GM18909 (cell line): ENCODE data around the gene RAI1.
A peak's percentile ranks its signal among the peaks of the same experiment; 100 is the strongest.

ENCODE experiments used
- ATAC-seq: cut with Tn5 transposase; IDR thresholded peaks from one replicate; pipeline ENCODE4 v1.9.1; 2021; ENCODE audit warnings: mild to moderate bottlenecking; ENCODE audit not compliant: unreplicated experiment, poor library complexity

RAI1 gene

DNA sequence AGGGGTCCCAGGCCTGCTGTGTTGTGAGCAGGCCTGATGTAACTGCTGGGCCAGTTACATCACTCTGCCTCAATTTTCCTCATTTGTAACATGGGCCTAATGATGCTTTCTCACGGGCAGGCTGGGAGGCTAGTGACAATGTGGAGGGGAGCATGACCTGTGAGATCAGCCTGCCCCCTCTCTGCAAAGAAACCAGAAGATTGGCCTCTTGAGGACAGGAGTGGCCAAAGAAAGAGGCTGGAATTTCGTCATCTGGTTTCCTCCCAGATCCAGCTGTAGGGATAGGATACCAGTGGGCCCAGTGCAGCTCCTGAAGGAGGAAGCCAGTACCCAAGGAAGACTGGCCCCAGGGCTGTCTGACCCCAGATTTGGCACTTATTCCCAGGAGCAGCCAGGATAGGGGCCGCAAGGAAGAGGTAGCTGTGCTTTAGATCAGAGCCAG lies 156.1 kb downstream of the RAI1 start:
- ATAC-seq, result no peak

DNA sequence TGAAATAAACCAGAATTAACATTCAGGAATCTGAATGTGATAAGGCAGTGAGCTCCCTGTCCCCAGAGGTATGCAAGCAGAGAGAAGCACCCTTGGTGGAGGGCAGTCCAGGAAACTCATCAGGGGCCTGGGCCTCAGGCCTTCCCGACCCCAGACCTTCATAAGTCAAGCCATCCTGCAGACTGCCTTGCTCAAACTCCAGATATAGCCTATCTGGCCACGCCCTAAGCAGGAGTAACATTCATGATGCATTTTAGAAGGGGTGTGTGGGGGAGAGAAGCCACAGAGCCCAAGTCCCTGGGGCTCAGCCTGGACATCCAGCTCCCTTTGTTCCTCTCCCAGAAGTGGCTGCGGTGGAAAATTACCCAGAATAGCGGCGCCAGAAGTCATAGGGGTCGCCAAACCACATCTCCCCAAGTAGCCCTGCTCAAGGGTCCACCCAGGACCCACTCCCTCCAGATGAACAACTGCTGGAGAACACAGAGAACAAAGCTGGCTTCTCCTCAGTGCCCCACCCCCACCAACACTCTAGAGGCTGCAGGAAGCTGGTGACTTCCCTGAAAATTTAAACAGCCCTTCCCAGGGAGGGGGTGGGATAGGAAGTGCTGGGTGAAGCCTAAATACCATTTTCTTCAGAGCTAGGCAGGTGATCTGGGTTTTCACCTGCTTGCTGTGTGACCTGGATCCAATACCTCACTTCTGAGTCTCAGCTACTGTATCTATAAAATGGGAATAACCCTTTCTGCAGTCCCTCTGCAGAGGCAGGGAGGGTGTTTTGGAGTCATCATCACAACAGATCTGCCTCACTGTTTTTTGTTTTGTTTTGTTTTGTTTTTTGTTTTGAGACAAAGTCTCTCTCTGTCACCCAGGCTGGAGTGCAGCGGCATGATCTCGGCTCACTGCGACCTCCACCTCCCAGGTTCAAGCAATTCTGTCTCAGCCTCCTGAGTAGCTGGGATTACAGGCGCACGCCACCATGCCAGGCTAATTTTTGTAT lies 157.0 kb downstream of the RAI1 start:
- no peak for ATAC-seq

DNA sequence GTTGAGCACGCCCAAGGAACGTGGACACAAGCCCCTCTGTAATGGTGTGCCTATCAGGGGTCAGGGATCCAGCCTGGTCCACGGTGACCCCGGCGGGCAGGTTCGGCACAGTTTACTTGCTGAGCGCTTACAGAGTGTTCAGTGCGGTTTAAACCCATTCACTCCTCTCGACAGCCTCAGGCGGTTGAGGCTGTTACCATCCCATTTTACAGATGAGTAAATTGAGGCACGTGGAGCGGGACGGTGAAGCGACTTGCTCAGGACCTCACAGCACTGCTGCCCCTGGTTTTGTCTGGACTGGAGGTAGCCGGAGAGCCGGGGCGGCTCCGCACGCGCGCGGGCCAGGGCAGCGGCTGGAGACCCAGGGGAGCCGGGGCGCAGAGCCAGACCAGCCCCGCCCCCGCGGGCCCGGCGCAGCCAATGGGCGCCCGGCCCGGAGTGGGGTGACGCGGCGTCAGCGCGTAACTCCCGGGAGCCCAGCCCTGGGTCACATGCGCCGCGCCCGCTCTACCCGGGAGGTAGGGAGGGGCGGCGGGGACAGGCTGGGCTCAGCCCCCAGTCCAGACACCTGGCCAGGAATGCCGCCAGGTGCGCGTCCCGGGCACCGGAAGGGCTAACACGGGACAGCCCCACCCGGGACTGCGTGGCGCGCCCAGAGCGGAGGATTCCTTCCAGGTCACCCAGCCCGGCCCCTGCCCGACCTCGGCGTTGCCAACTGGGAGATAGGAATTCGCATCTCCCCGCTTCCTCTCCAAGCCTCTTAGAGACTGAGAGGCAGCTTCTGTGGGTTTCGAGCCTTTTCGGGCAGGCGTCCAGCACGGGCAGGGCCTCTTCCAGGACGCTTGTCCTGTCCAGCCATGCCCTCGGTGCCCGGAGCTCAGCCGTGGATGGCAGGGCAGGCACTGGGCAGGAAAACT lies 158.8 kb downstream of the RAI1 start:
- peak; percentile 62 for ATAC-seq

DNA sequence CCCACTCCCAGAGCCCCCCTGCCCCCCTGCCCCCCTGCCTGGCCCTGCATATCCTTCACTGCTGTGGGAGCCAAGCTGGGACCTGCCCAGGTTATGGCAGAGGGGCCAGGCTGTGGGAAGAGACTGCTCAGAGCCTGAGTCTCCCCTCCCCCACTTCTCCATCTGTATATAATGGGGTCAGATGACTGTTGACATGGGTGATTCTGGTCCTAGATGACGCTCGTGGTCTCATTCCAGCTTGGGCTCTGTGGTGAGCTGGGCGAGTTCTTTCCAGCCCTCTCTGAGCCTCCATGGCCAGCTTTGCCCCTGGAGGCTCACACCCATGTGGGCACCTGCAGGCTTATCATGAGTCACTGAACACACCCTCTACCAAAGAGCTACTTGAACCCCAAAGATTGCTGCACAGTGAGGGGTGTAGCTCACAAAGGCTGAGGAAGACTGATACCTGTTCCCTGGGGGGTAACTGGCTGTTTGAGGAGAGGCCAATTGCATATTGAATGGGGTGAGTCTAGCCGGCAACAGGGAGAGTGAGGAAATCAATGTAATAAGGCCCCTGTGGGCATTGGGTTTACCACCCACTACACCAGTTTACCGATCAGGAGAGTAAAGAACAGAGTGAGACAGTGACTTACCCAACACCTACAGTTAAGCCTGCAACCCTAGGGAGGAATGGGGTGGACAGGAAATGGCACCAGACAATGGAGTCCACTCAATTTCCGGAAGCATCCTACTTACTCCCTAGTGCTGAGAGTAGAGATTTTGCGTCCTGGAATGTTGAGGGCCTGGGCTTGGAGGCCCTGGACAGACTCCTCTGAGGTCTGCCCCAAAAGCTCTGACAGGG lies 159.7 kb downstream of the RAI1 start:
- ATAC-seq, result no peak

DNA sequence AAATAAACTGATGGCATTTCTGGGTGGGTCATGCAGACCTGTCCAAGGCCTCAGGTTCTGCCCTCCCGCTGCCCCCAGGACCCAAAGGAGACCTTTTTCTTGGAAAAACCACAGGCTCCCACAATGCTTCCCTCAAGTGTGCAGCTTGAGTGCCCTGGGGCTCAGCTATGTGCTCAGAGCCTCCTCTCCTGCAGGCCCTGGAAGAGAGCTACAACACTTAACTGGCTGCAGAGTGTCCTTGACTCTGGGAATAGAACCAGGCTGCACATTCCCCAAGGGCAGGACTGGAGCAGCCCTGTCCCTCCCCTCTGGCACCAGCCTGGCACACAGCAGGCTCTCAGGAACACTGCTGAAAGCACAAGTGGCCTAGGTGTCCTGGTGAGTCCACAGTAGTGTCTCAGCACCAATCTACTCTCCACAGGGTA lies 160.4 kb downstream of the RAI1 start:
- ATAC-seq, result no peak

DNA sequence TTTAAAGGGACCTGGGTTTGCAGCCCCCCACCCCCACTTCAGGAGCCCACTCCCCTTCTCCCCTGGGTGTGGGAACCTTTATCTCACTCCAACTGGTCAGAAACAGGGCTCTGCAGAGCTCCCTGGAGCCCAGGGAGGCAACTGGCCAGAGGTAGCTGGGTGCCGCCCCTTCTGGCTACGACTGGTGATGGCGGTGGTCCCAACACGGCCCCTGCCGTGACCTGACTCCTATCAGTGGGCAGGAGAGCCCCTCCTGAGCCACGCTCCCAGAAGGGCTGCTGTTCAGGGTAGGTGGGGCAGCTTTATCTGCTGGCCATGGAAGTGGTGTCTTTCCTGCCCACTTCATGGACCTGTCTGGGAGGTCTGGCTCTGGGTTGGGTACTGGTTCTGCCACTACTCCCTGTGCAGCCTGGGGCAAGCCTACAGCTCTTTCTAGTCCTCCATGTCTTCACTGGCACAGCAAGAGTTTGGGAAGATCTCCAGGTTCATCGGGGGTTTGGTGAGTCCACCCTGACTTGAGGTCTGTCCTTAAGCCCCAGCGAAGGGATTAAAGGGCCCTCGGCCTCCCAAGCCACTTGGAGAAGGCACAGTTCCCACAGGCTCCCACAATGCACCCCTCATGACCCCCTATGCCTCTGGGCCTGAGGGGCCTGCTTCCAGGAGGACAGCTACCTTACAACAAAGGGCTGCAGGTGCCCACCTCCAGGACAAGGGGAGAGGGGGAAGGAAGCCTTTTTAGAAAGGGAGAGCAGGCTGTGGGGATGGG lies 161.0 kb downstream of the RAI1 start:
- ATAC-seq, result no peak

DNA sequence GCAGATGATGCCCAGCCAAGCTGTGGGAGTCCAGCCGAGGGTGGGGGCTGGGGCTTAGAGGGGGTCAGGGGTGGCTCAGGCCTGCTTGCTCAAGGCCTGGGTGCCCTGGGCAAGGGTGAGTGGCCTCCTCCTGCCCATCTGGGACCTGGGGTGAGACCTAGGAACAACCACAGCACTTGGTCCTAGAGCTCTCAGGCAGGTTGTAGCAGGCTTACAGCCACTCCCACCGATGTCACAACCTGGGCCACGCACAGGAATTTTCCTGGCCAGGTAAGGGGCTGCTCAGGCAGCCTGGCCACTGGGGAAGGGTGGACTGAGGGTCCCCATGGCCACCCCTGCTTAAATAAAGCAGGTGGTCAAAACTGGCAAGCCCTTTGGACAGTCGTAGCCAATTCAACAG lies 161.8 kb downstream of the RAI1 start:
- no peak for ATAC-seq

DNA sequence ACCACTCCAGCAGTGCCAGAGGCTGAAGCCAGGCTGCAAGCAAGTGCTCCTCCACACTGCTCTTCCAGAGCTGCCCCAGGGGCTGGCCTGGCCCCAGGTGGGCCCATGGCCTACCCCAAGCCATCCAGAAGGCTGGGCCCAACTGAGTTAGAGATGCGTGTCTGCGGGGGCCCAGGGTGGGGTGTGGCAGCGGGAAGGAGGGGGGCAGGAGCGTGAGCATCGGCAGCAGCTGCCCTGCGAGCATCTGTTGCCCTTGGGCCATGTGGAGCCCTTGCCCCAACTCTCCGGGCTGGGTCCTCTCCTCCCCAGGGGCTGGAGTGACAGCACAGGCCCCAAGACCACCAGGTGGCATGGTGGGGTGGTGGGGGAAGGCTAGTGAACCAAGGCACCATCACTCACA lies 162.8 kb downstream of the RAI1 start:
- no peak for ATAC-seq

DNA sequence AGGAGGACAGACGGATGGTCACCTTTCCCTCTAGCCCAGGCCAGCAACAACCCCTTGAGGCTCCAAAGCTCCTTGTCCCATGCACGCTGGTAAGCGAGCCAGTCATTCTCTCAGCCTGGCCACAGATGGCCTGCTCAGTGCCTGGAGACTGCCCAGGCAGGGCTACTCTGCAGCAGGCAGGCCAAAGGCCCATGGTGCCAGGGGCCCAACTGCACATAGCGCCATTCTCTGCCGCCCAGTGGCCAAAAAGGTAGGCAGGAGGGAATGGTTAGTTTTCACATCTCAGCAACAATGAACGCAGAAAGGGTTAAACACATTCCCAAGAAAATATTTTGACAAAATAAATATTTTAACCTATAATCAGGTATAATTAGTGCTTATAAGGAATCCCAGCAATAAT lies 163.2 kb downstream of the RAI1 start:
- no peak for ATAC-seq

DNA sequence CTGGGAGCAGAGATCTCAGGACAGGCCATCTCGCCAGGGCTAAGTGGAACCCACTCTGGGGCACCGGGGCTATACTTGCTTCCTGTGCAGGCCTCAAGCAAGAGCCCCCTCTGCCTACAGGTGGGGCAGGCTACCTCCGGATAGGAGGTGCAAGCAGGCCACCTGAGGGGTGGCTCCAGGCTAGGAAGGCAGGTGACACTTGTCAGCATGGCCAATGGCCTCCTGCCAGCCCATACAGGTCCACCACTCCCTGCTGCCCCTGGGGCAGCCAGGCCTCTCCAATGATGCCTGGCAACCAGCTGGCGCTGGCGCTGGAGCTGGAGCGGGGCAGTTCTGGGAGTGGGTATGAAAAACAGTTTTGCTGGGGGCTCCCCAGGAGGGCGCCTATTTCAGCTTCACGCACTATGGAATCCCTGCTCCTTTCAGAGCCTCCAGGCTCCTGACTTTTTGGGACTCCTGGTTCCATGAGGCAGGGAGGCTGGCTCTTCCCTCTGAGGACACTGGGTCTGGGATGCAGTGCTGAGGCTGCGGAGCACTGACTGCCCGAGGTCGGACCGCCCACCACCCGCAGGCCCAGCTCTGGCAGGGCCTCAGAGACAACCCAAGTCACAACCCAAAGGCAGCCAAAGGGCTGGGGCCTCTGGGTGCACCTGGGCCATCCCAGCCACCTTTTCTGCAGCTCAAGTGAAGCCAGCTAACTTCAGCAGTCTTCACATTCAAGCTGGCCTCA lies 164.0 kb downstream of the RAI1 start:
- ATAC-seq, result no peak

DNA sequence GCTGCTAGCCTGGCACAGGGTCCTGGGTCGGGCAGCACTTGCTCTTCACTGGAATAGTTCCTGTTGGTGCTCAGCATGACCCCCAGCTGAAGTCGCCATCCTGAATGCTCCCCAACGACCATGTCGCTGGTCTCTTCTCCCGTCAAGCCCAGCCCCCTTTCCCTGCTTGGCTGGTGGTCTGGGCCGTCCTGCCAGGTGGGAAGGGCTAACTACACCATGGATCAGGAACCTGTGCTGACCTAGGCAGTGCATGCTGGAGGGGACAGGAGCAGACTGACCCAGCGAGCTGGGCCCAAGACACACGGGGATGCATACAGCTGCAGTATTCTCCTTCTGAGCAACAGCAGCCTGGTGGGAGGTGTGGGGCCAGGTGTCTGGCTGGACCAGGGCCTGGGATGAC lies 164.7 kb downstream of the RAI1 start:
- ATAC-seq, result no peak

DNA sequence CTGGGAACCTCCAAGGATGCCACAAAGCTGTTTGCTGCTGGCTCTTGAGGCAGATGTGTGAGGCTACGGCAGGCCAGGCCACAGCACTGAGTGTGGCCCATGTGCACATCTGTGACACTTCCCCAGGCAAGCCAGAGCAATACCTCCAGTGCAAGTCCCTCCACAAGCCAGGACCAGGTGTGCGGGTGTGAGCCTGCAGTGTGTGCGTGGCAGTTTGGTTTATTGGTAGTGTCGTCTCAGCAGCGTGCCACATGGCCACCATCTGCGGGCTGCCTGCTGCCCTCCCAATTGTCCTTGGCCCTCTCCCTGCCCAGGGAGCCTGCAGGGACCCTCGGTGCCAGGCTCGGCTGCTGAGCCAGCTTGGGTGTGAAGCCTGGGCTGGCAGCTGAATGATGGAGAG lies 165.4 kb downstream of the RAI1 start:
- no peak for ATAC-seq

DNA sequence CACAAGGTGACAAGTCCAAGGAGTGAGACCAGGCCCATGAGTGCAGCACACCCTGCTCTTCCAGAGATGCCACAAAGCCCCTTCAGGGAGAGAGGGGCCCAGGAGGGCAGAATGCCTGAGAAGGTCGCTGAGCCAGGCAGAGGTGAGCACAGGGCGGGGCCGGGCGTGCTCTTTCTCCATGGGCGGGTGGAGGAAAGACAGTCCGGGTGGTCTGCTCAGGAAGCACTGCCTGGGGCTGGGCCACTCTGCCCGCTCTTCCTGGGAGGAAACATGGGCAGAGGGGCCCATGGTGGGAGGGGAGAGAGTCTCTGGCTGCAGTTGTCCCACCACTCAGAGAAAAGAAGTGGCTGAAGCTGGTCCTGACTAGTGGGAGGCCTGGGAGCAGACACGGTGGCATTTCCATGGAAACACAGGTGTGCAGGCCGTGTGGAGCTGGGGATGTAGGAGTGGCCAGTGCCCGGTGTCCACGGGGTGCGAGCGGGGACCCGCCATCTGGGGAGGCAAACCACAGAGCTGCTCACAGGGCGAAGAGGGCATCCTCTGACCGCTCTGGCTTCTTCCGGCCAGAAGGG lies 165.9 kb downstream of the RAI1 start:
- ATAC-seq, result no peak

DNA sequence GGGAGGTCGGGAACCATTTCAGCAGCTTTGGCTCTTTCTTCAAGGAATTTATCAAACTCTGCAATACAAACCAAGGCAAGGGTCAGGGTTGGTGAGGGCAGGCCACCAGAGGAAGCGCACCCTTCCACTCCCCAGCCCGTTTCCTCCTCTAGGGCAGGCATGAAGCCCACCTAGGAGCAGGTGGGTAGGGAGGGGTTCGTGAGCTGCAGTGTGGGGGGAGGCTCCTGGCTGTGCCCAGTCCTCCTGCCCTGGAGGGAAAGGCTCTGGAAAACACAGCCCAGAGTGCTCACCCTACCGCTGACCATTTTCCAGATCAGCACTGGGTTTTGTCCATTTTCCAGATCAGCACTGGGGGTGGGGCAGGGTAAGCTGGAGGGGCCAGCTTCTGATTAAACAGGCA lies 166.5 kb downstream of the RAI1 start:
- no peak for ATAC-seq

DNA sequence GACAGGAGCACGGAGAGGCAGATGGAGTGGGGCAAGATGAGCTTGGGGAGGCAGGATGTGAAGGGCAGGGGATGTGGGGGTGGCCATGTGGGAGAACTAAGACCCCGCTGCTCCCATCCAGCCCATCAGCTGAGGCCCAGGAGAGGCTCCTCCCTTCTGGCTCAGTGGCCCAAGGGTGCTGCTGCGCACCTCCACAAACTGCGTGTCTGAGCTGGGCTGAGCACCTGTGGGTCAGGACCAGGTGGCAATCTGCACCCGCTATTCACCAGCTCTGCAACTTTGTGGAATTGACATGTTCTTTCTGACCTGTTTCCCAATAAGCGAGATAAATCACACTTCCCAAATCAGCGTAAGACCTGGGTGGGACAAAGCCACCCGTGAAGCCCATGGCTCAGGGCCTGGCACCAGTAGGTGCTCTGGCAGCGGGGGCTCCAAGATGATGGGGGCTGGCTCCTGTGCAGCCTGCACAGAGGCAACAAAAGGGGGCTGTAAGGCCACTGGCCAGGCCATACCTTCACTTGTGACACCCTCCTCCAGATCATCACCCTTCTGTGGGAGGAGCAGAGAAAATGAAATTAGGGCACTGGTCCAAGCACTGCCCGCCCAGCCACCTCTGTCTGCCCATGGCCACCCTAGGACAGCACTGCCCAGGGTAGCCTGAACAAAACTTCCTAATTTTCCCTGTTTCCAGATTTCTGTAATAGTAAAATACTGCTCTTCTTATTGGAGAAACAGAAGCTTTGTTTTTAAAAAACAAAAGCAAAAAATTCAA lies 167.2 kb downstream of the RAI1 start:
- ATAC-seq, result no peak

DNA sequence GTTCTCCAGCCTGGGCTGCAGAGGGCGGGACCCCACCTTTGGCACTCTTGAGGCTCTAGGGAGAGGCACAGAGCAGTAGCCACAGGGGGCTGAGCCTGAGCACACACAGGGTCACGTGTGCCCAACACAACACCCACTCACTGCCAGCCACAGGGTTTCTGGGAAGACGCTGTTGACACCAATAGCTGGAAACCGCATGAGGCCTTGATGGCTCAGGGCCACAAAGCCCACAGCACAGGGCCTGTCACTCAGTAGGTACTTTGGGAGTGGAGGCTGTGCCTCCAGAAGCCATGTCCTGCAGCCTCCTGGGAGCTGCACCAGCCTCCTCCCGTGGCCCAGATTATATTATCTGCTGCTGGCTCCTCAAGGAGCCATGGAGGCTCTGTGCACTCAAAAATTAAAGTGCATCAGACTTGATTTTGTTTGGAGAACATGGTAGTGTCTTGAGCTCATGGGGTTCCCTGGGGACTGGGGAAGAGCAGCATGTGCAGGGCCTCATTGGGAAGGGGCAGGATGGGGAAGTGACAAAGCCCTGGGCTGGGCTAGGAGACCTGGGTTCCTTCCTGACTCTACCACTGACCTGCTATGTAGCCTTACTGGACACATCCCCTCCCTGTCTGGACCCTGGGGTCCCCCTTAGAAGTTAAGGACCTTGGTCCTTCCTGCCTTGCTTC lies 168.0 kb downstream of the RAI1 start:
- no peak for ATAC-seq

DNA sequence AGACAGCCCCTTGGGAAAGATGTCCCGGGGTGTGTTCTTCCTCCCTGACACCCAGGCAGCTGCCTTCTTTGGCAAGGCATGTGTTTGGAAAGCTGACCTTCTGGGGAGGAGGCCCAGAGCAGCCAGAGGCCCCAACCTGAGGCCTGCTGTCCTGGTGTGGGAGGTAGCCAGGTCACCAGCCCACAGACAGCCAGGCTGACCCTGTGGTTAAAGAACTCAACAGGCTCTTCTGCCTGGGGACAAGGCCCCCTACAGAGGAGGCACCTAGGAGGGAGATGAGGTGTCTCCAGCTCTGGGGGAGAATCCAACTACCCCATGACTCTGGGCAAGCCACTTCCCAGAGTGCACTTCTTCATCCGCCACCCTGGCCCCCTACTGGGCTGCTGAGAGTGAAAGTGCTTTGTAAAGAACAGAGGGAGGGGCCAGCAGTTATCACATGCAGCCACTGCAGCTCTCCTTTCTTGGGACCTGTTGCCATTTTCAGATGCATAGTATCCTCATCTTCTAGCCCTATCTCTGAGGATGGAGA lies 168.7 kb downstream of the RAI1 start:
- peak; percentile 45 for ATAC-seq
